CD14-positive monocyte (primary cell): Measurements from ENCODE around the gene NTRK2. TPM values are rescaled to one million over a fixed set of nuclear protein-coding genes. Genes with fewer than 3 reads are reported as not detected.

Experiments
- DNase-seq, 3 donors: peaks; one replicate each; pipeline ENCODE4 v3.0.0-alpha.2; 2011 to 2022
- H2AFZ ChIP-seq: 2 replicates; pipeline ENCODE4 v1.6.0; 2012; ENCODE audit warnings: mild to moderate bottlenecking, low read depth, low read length, inconsistent platforms; ENCODE audit not compliant: insufficient read depth, poor library complexity, severe bottlenecking
- H3K27ac ChIP-seq, 2 donors: 1 replicate in 1 of 2; 2 replicates in 1 of 2; pipeline ENCODE4 v1.5.1; 2012 to 2013; ENCODE audit warnings: low read length in 2 of 2, control low read depth in 1 of 2, inconsistent platforms in 1 of 2, low read depth in 1 of 2, mild to moderate bottlenecking in 1 of 2
- H3K27me3 ChIP-seq, 2 donors: one replicate each; pipeline versions ENCODE4 v1.6.0 to v1.6.1; 2011 to 2013; ENCODE audit warnings: low read length in 2 of 2; ENCODE audit not compliant: control insufficient read depth in 2 of 2, insufficient read depth in 2 of 2
- H3K36me3 ChIP-seq, 2 donors: replicated peaks in 1 of 2; 1 replicate in 1 of 2; 2 replicates in 1 of 2; pipeline versions ENCODE4 v1.5.1 to v1.6.1; 2012 to 2013; ENCODE audit warnings: low read length in 2 of 2, control low read depth in 1 of 2, inconsistent platforms in 1 of 2, mild to moderate bottlenecking in 1 of 2; ENCODE audit not compliant: insufficient read depth in 2 of 2, control insufficient read depth in 1 of 2
- H3K4me1 ChIP-seq, 2 donors: 1 replicate in 1 of 2; 2 replicates in 1 of 2; pipeline versions ENCODE4 v1.5.1 to v1.6.1; 2012 to 2013; ENCODE audit warnings: low read length in 2 of 2, control low read depth in 1 of 2, inconsistent platforms in 1 of 2, mild to moderate bottlenecking in 1 of 2, moderate library complexity in 1 of 2; ENCODE audit not compliant: insufficient read depth in 2 of 2, control insufficient read depth in 1 of 2
- H3K4me2 ChIP-seq: replicated peaks from 2 replicates; pipeline ENCODE3; 2012; ENCODE audit warnings: low read length, moderate library complexity, mild to moderate bottlenecking; ENCODE audit not compliant: poor library complexity, severe bottlenecking; ENCODE audit errors: extremely low read depth
- H3K4me3 ChIP-seq, 3 experiments: fragments of 200-600 bp in 1 of 3; sonication (generic) in 1 of 3; replicated peaks in 1 of 3; 1 replicate in 2 of 3; 2 replicates in 1 of 3; pipeline ENCODE4 v1.5.1; 2011 to 2013; ENCODE audit warnings: low read length in 3 of 3, mild to moderate bottlenecking in 3 of 3, control low read depth in 2 of 3, low read depth in 2 of 3, inconsistent platforms in 1 of 3, moderate library complexity in 1 of 3
- H3K79me2 ChIP-seq: 2 replicates; pipeline ENCODE4 v1.6.0; 2012; ENCODE audit warnings: mild to moderate bottlenecking, control low read depth, inconsistent platforms, low read length, moderate library complexity; ENCODE audit not compliant: insufficient read depth
- H3K9ac ChIP-seq: 2 replicates; pipeline ENCODE4 v1.6.0; 2017; ENCODE audit warnings: low read length, mild to moderate bottlenecking; ENCODE audit not compliant: insufficient read depth, poor library complexity, severe bottlenecking
- H3K9me3 ChIP-seq, 2 donors: replicated peaks in 1 of 2; 1 replicate in 1 of 2; 2 replicates in 1 of 2; pipeline versions ENCODE4 v1.5.1 to v1.6.1; 2012 to 2013; ENCODE audit warnings: low read length in 2 of 2, control low read depth in 1 of 2; ENCODE audit not compliant: control insufficient read depth in 1 of 2, insufficient read depth in 1 of 2
- H4K20me1 ChIP-seq: 2 replicates; pipeline ENCODE4 v1.6.0; 2012; ENCODE audit warnings: mild to moderate bottlenecking, low read length, control low read depth, moderate library complexity; ENCODE audit not compliant: insufficient read depth
- H3K27ac Mint-ChIP-seq, 7 donors: one replicate each; pipeline ENCODE4 v1.8.0; 2020; ENCODE audit warnings: mild to moderate bottlenecking in 7 of 7, mixed read lengths in 7 of 7, moderate library complexity in 6 of 7, inconsistent platforms in 2 of 7
- H3K27me3 Mint-ChIP-seq, 3 donors: one replicate each; pipeline ENCODE4 v1.8.0; 2021 to 2022; ENCODE audit warnings: low read depth in 3 of 3, mild to moderate bottlenecking in 3 of 3, mixed read lengths in 3 of 3, moderate library complexity in 3 of 3, inconsistent platforms in 1 of 3
- H3K36me3 Mint-ChIP-seq, 2 donors: one replicate each; pipeline ENCODE4 v1.8.0; 2020; ENCODE audit warnings: mixed read lengths in 2 of 2, inconsistent platforms in 1 of 2, mild to moderate bottlenecking in 1 of 2
- H3K4me1 Mint-ChIP-seq: one replicate; pipeline ENCODE4 v1.8.0; 2020; ENCODE audit warnings: mild to moderate bottlenecking, mixed read lengths
- H3K4me3 Mint-ChIP-seq, 2 donors: one replicate each; pipeline ENCODE4 v1.8.0; 2020; ENCODE audit warnings: mild to moderate bottlenecking in 2 of 2, mixed read lengths in 2 of 2, moderate library complexity in 1 of 2
- H3K9me3 Mint-ChIP-seq, 7 donors: one replicate each; pipeline ENCODE4 v1.8.0; 2020 to 2022; ENCODE audit warnings: mixed read lengths in 7 of 7, mild to moderate bottlenecking in 6 of 7, moderate library complexity in 6 of 7, inconsistent platforms in 2 of 7
- CTCF ChIP-seq: fragments of 200-600 bp; IDR thresholded peaks from one replicate; pipeline ENCODE4 v1.8.0; 2022; ENCODE audit warnings: antibody characterized with exemption, mild to moderate bottlenecking
- WGBS: methylation state at CpG from one replicate; pipeline ENCODE4 v1.1.5; 2013; ENCODE audit warnings: missing lambda C conversion rate; ENCODE audit not compliant: insufficient coverage; 5-methylcytosine and 5-hydroxymethylcytosine counted together
- intact Hi-C, 2 donors: fragments of 100-400 bp; cut with micrococcal nuclease; formaldehyde crosslinking; loops; one replicate each; pipeline versions ENCODE4 v1.15.0 to v1.15.1; 2023
- polyA plus RNA-seq, 3 donors: library from polyadenylated mRNA; depleted of rRNA in 1 of 3; unstranded in 2 of 3; stranded (reverse) in 1 of 3; fragments of 300-500 nt in 2 of 3; fragments of >200 nt in 1 of 3; fragmentation: Illumina TruSeq in 2 of 3; gene quantifications; 1 replicate in 2 of 3; 2 replicates in 1 of 3; pipeline ENCODE4 v1.2.3, GENCODE V29; 2012 to 2021

NTRK2 gene
- polyA plus RNA-seq, 3 donors, result not detected

GRCh38 chr9:84983749-84984148, 314.2 kb downstream of the NTRK2 start:
- no peaks in the 10 kb centered on the region for H4K20me1 ChIP-seq
- Mint-ChIP-seq H3K27me3 (peaks cover 0 to 2% (median 2%) of the 10 kb centered on the region in 3 donors), H3K27ac (no peak overlapping the region), H3K36me3 (no peaks in the 10 kb centered on the region), H3K9me3 (peaks cover 0 to 2% (median 0%) of the 10 kb centered on the region in 7 donors), H3K4me3 (no peak overlapping the region), H3K4me1 (no peaks in the 10 kb centered on the region)
- WGBS, result no CpG with 5 or more reads among the region's 3 CpGs
- no peak overlapping the region for H3K9ac ChIP-seq
- H3K27ac ChIP-seq, result no peak overlapping the region
- no peak overlapping the region for H3K4me2 ChIP-seq
- TF ChIP-seq CTCF, result no peak
- H2AFZ ChIP-seq, result no peak overlapping the region
- no peaks in the 10 kb centered on the region for H3K36me3 ChIP-seq
- H3K79me2 ChIP-seq, result no peaks in the 10 kb centered on the region
- no peaks in the 10 kb centered on the region for H3K9me3 ChIP-seq
- H3K4me1 ChIP-seq, result no peaks in the 10 kb centered on the region
- no peak for DNase-seq
- H3K4me3 ChIP-seq, result no peak overlapping the region
- intact Hi-C loops, result no loop called here
- peaks cover 0 to 2% of the 10 kb centered on the region in 2 donors for H3K27me3 ChIP-seq

GRCh38 chr9:84988621-84989020, 319.1 kb downstream of the NTRK2 start:
- H2AFZ ChIP-seq, result no peak overlapping the region
- H3K4me1 ChIP-seq, result no peaks in the 10 kb centered on the region
- no peak overlapping the region for H3K4me2 ChIP-seq
- Mint-ChIP-seq H3K27me3 (peaks cover 0 to 3% (median 2%) of the 10 kb centered on the region in 3 donors), H3K4me1 (no peaks in the 10 kb centered on the region), H3K36me3 (no peaks in the 10 kb centered on the region), H3K4me3 (no peak overlapping the region), H3K9me3 (no peaks in the 10 kb centered on the region), H3K27ac (no peak overlapping the region)
- intact Hi-C loops, result no loop called here
- H3K9me3 ChIP-seq, result no peaks in the 10 kb centered on the region
- H3K9ac ChIP-seq, result no peak overlapping the region
- no peak for DNase-seq
- H3K79me2 ChIP-seq, result no peaks in the 10 kb centered on the region
- no peak overlapping the region for H3K4me3 ChIP-seq
- WGBS, result 100% methylated on average over 2 of the region's 2 CpGs
- TF ChIP-seq CTCF, result no peak
- H4K20me1 ChIP-seq, result no peaks in the 10 kb centered on the region
- no peaks in the 10 kb centered on the region for H3K27me3 ChIP-seq
- H3K36me3 ChIP-seq, result no peaks in the 10 kb centered on the region
- no peak overlapping the region for H3K27ac ChIP-seq
